SU-DHL-6 (cell line): ENCODE data around the gene SIGLEC14.

Experiments
- CTCF ChIP-seq: fragments of 200-600 bp; sonication (generic); IDR thresholded peaks from one replicate; pipeline ENCODE4 v1.5.1; 2017; ENCODE audit warnings: antibody characterized with exemption, mild to moderate bottlenecking, low read length, moderate library complexity; ENCODE audit not compliant: insufficient read depth, poor library complexity, severe bottlenecking
- EZH2phosphoT487 ChIP-seq: fragments of 200-600 bp; sonication (generic), shearing (Covaris generic); conservative IDR thresholded peaks from 2 replicates; pipeline ENCODE4 v1.6.1; 2018; ENCODE audit warnings: mild to moderate bottlenecking, antibody characterized with exemption, low read length, moderate library complexity, mixed read lengths

DNA sequence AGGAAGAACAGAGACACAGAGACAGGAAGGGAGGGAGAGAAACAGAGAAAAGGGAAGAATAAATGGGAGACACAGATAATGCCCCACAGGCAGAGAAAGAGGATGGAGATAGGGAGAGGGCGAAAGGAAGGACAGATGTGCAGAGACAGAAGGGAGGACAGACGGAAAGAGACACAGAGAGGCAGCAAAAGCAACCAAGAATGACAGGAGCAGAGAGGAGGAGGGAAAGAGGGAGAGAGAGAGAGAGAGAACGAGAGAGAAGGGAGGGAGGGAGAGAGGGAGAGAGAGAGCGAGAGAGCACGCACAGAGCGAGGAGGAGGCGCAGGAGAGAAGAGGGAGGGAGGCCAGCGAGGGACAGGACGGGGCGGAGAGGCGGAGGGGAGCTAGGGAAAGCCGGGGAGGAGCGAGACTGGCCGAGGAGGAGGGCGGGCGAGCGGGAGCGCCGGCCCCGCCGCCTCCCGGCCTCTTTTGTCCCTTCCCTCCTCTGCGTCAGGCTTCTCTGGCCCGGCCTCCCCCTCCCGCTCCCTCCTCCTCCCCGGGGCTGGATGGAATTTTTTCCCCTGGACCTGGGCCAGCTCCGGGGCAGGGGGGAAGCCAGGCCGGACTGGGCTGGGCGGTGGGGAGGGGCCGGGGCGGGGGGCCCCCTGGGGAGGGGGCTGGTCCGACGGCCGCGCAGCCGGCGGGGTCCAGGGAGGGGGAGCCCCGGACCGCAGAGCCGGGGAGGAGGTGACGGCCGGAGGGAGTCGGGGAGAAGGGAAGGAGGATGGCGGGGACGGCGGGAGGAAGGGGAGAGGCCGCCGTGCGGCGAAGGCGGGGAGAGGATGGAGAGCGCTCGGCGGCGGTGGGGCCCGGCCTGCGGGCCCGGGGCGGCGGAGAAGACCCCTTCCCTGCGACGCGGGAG, 42.3 kb upstream of the SIGLEC14 start:
- TF ChIP-seq CTCF (no peak), EZH2phosphoT487 (no peak)
